UCSD-AML1 (cell line): ENCODE results near the gene MAP10.
"Not testable (repeated sequence)": the region's sequence is repeated elsewhere in the genome, so short reads cannot be mapped to it uniquely, and the experiment has no call there.

Experiments used
- DNase-seq: peaks from one replicate; lab custom pipeline; 2025; ENCODE audit not compliant: unreplicated experiment; lab: John Stamatoyannopoulos, UW

The MAP10 gene, protein sequence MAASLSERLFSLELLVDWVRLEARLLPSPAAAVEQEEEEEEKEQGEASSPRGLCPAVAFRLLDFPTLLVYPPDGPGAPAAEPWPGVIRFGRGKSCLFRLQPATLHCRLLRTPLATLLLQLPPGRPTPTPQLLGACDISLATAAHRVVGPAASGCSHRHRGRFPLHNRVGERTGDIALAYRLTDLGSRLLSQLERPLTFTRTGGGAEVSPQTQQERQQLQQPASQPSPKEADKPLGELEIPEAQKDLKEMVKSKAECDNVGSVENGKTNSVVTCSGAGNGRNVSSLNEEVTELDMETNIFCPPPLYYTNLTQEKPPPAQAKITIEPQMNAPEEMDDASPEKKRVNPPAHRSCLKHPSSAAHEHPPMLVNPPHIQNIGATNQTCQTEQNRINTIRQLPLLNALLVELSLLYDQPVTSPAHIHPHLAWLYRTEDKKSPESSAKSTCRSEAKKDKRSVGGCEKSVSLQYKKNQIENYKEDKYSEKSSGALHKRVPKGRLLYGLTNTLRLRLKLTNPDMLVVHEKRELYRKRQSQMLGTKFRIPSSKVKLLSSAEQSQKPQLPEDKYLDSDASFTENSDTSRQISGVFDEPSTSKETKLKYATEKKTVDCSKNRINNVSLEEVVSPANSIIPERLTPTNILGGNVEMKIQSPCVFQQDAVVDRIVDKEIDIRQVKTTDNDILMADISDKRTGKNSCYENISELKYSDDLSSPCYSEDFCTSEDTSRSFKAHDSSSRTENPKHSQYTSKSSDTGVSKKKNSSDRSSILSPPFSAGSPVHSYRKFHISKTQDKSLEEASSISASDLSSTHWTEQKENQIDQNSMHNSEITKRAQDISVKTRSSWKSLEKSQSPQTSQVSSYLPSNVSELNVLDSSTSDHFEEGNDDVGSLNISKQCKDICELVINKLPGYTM

DNA sequence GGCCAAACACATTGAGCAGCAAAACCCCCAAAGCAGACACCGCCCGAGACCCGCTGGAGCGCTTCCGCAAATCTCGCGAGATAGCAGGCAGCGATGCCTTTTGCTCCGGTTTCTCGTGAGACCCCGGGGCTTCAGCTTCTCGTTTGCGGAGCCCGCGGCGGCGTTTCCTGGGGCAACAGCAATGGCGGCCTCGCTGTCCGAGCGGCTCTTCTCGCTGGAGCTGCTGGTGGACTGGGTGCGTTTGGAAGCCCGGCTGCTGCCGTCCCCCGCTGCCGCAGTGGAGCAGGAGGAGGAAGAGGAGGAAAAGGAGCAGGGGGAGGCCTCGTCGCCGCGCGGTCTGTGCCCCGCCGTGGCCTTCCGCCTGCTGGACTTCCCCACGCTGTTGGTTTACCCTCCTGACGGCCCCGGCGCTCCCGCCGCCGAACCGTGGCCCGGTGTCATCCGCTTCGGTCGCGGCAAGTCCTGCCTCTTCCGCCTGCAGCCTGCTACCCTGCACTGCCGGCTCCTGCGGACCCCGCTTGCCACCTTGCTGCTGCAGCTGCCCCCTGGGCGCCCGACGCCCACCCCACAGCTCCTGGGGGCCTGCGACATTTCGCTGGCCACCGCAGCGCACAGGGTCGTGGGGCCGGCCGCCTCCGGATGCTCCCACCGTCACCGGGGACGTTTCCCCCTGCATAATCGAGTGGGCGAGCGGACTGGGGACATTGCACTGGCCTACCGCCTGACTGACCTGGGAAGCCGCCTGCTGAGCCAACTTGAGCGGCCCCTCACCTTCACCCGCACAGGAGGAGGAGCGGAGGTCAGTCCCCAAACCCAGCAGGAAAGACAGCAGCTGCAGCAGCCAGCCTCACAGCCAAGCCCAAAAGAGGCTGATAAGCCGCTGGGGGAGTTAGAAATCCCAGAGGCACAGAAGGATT lies at the start of gene MAP10:
Gene MAP10 (plus strand): TSS at position 148 of the 917 bp plus-strand sequence. CDS start 34 bp downstream, at position 182.
- DNase-seq, result peak; percentile 66

DNA sequence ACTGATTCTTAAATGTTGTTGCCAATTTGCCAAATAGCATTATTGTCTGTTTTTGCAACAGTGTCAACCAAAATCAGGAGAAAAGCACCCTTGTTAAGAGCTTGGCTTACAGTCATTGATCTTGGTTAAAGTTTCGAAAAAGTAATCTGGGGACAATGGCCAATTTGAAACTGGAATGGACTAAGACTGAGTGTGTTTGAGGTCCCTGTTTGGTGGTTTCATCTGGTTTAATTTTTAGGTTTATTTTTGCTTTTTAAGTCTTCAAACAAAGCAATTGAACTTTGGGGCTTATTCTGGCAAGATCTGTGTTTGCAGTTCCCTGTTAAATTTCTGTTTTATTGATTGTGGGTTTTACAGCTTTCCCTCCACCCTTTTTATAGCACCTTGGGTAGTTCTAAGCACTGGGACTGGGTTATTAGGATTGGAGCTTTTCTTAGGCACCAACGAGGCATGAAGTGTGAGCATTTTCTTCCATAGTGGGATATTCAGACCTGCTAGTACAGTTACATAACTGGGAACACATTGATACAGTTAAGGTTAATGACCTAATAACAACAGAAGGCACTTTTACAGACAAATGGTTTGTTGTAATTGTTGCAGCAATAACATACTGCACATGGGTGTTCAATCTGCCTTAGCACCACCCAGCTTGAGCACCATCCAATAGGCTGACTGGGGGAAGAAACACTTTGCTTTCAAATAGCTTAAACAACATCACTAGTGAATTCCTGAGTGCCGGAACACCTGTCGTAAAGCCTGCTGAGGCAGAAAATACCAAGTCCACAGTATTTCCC lies 40.6 kb upstream of the MAP10 start:
- no peak for DNase-seq

DNA sequence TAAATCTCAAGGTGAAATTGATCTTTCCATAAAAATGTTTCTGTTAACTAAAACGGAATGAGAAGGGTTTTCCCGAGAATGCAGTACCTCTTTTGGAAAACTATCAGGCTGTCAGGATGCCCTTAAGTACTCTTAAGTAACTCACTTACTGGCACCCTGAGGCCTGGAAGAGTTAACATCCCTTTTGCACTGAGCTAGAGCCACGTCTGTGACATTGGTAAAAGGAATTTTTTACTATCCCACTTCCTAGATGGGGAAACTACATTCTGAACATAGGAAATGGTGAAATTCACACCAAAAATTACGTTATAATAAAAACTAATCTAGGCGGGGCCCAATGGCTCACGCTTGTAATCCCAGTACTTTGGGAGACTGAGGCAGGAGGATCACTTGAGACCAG lies 39.7 kb upstream of the MAP10 start:
- no peak for DNase-seq

DNA sequence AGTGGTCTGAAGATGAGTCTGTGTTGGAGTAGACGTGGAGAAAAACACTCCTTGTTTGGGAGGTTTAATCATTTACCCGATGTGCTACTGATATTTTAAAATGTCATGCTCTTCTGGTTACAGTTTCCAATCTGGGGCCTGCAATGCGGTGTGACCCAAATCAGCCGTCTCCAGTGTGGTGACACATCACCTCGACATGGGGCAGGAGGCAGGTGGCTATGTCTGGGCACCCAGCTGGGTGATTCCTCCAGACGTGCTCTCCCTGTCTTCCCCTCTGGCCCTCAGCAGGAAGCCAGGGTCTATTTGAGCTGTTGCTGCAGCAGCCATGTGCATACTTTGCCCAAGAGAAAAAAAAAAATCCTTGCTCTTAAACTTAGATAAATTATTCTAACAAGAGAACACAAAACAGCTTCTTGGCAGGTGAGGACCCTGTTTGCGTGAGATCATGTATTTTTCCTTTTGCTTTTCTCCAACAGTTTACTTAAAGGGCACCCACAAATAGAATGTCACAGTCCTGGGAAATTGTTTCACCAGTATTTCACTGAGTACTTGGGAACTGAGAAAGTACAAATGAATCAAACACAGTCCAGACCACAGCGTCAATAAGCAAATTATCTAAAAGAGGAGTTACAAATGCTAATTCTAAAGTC lies 38.9 kb upstream of the MAP10 start:
- DNase-seq, result no peak

DNA sequence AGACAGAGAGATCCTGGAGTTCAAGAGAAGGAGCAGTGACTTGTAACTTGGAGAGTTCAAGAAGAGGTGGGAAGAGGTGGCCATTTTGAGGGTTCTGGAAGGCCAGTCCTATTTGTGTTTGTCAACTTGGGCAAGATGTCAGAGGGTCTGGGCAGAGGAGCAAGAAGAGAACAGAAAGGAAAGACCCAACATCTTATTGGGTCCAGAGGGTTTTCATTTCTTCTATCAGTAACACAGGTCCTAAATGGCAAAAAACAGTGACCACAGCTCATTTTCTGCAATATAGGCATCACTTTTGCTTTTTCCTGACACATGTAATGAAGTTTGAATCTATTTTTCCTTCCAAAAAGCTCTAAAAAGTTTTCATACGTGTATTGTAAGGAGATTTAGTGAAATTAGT lies 38.3 kb upstream of the MAP10 start:
- no peak for DNase-seq

DNA sequence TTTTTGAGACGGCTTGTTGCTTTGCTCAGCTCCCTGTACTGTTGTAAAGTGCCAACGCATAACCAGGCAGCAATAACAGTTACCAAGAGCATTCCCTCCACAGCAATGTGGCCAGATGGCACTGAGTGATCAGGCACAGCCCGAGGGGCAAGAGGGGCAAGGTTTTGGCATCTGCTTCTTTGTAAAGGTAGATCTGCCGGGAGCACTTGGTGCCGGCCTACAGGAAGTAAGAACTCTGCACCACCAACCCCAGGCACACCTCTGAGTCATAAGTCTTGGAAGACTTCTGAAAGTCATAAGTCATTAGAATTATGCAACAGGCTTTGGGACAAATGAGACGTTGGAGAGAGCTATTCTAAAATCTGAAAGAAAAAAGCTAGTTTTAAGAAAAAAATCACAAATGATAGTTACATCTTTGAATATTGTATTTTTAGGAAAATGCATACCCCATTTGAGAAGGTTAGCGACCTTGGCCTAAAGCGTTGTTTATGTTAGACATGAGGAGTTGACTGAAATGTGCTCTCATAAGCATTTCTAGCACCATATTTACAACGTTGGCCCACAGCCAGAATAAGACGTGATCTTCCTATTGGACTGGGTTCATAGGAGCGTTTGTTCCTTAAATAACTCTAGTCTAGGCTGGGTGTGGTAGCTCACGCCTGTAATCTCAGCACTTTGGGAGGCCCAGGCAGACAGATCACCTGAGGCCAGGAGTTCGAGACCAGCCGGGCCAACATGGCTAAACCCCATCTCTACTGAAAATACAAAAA lies 37.7 kb upstream of the MAP10 start:
- peak; percentile 40 for DNase-seq

DNA sequence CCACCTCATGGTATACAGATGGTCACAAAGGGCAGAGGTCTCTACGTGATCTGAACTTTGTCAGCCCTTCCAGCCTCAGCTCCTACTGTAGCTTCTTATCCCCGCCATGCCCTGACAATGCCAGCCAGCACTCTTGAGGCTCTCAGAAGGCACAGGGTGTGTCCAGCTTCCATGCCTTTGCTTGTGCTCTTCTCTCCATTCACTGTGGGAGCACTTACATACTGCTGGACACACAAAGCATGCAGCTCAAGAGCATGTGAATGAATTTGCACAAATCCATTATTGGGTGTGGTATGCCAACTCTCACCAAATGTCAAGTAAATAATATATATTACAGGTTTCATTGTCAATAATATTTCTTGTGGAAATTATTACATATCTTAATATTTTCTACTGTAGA lies 36.4 kb upstream of the MAP10 start:
- no peak for DNase-seq

DNA sequence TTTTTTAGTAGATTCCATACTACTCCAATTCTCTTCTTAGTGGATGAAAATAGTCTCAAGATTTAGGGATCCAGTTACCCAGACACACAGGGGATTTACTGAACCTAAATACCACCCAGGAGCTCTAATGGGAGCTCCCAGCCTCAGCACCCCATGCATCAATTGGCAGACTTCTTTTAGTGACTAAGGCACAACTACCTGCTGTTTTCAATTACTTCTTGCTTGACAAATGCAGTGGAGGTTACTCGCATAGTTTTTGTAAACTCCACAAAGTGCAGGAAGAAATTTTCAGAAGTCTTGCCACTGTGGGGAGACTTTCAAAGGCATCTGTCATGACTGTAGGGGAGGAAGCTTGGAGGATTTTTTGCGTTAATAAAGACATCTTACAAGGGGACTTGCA lies 35.5 kb upstream of the MAP10 start:
- DNase-seq, result no peak

DNA sequence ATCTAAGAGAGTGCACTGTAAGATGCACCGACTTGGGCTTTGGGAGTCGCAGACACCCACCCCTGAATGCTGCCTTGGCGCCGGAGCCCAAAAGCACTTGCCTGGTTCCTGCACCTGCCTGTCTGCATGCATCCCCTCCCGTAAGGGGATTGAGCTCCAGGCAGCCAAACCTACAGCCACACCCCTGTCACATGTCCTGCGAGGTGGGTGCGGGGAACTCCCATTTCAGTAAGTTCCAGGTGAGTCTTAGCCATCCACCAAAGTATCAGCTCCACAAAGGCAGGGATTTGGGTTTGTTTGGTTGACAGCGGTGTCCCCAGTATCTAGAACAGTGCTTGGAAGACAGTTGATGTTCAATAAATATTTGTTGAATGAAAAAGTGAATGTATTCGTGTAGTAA lies 31.5 kb upstream of the MAP10 start:
- DNase-seq, result no peak

DNA sequence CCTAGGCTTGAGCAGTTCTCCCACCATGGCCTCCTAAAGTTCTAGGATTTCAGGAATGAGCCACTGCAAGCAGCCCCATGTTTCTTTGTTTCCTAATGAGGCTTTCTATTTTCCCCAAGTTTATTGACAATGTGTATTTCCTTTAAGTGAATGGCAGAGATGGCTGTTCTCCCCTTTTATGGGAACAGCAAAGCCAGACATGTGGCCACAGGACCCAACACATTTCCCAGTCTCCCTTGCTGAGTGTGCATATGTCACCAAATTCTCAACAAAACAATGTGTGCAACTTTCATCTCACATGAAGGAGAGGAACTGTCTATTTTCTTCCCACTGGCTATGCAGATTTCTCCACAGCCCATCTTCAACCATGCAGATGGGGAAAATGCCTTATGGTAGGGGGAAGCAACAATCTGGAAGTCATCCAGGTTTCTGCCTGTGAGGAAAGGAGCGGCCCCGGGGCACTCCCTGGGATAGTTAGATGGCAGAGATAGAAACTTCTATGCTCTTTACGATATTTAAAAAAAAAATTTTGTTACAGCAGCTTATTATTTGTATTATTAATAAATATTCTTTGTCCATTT lies 28.6 kb upstream of the MAP10 start:
- no peak for DNase-seq

DNA sequence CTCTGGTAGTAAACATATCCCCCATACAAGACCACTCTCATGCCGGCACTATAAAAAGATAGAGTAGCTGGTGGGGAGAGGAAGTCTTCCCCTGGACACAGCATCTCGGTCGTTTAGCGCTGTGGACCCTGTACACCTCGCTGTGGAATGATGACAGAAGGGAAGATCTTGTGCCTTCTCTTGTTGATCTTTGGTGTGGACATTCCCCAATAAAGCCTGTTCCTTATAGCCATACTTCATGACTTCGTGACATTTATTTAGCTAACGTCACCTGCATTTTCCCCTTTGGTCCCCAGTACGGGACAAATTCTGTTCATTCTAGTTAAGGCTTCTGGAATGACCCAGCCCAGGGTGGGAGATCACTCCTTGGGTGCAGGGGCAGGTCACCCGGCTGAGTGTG lies 24.9 kb upstream of the MAP10 start:
- DNase-seq, result no peak

DNA sequence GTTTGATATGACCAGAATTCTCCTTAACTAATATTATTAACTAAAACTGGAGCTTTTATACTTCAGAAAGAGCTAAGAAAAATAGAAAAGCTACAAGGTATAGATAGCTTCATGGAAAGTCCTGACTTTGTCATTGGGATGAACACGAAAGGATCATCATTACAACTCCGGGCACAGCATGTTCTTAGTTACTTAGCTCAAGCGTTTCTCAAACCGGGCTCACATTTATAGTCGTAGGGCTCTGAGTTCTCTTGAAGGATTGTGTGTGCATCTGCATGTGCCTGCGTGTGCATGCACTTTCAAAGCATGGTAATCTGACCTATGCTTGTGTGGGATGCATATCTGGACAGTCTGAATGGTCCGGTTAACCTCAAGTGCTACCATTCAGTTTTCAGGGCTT lies 20.4 kb upstream of the MAP10 start:
- no peak for DNase-seq

DNA sequence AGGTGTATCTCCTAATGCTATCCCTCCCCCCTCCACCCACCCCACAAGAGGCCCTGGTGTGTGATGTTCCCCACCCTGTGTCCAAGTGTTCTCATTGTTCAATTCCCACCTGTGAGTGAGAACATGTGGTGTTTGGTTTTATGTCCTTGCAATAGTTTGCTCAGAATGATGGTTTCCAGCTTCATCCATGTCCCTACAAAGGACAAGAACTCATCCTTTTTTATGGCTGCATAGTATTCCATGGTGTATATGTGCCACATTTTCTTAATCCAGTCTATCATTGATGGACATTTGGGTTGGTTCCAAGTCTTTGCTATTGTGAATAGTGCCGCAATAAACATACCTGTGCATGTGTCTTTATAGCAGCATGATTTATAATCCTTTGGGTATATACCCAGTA lies 19.6 kb upstream of the MAP10 start:
- not testable (repeated sequence) for DNase-seq

DNA sequence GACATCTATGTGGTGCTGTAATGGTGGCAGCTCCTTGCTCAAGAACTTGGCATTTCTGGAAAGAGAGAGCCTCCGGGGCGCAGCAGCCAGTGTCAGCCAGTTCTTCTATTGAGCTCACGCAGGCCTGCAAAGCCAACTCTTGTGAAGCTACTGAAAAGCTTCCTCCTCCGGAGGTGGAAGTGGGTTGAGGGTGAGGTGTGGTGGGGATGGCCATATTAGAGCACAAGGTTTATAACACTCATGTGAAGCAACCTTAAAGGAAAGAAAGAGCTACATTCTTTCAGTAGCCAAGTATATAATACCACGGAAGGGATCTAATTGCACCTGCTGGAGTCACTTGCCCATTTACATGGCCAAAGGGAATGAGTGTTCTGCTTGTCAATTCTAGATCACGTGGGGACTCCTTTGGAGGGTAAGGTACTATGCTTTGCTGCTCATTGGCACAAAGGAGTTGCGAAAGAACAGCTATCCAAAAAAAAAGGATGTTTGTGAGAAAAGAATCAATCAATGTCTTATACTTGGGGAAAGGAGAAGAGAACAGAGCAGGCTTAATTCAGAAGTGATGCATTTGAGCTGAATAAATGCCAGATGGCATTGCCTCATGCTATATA lies 18.3 kb upstream of the MAP10 start:
- peak; percentile 33 for DNase-seq

DNA sequence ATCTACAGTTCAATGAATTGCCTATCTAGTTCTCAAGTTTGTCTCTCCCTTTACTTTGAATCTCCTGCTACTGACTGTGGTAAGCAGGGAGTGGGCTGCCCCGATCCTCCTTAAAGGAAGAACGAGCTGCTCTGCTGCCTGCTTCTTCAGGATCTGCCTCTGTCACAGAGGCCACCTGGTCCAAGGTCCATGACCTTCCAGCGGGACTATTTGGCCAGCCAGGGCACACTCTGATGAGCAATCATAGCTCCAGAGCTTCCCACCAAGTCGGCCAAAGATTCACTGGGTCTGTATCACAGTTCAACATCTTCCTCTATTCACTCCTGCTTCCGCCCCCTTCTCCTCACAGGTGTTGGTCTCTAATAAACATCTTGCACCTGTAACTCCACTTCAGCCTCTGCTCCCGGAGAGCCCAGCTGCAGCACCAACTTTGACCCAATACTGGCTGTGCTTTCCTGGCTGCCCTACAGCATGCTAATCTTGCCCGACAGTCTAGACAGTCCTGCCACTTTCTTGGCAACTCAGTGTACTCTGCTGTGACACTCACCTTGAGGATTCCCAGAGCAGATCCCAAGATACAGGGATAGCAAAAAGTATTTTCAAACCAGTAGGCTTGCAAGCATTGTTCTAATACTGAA lies 16.9 kb upstream of the MAP10 start:
- no peak for DNase-seq

DNA sequence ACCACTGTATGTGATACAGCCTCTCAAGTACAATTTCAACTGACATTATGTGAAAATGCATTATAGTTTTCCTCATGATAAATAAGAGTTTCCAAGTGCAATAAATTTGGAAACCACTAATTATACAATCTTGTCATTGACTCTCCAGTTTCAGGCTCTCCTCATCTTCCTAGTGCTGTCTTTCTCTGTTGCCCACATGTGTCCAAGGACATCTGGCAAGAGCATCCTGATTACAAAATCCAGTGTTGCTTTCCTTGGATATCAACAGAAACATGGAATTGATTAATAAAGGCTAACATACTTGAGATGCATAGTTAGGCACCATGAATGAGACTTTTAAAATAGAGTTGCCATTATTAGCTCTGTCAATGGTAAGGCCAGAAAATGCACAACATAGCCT lies 15.6 kb upstream of the MAP10 start:
- DNase-seq, result no peak

DNA sequence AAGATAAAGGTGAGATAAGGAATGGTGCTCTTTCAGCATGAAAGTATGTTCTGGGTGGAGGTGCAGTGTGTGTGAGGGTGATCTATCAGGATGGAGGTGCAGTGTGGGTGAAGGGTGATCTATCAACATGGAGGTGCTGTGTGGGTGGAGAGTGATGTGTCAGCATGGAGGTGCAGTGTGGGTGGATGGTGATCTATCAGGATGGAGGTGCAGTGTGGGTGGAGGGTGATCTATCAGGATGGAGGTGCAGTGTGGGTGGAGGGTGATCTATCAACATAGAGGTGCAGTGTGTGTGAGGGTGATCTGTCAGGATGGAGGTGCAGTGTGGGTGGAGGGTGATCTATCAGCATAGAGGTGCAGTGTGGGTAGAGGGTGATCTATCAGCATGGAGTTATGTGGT lies 12.3 kb upstream of the MAP10 start:
- DNase-seq, result no peak

DNA sequence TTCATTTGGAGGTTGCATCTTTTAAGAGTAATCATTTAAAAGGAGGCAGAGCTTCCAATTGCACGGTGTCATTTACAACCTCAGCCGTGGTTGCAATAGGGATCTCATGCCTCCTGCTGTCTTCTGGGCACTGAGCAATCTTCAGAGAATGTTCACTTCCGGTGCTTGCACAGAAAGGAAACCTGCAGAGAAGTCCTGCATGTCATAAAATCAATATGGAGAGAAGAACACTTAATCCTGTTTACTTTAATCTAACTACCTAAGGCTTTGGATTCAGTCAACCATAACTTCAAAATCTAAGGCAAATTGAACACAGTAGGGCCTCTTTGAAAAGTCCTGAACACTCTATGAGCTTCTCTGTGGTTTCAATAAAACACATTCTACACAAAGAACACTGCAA lies 11.3 kb upstream of the MAP10 start:
- DNase-seq, result peak; percentile 21
